Suprapubic skin (tissue), 3 donors: Measurements from ENCODE around the gene PANX1.

Experiments
- CTCF ChIP-seq, 2 donors: fragments of 200-600 bp in 1 of 2; fragments of 450-650 bp in 1 of 2; sonication (generic) in 1 of 2; IDR thresholded peaks; one replicate each; pipeline ENCODE4 v1.5.1; 2016 to 2019; ENCODE audit warnings: antibody characterized with exemption in 2 of 2, mild to moderate bottlenecking in 1 of 2, moderate library complexity in 1 of 2
- POLR2AphosphoS5 ChIP-seq, 3 donors: sonication (generic); formaldehyde crosslinking; IDR thresholded peaks; one replicate each; pipeline ENCODE4 v1.6.1; 2017; ENCODE audit warnings: antibody characterized with exemption in 3 of 3

DNA sequence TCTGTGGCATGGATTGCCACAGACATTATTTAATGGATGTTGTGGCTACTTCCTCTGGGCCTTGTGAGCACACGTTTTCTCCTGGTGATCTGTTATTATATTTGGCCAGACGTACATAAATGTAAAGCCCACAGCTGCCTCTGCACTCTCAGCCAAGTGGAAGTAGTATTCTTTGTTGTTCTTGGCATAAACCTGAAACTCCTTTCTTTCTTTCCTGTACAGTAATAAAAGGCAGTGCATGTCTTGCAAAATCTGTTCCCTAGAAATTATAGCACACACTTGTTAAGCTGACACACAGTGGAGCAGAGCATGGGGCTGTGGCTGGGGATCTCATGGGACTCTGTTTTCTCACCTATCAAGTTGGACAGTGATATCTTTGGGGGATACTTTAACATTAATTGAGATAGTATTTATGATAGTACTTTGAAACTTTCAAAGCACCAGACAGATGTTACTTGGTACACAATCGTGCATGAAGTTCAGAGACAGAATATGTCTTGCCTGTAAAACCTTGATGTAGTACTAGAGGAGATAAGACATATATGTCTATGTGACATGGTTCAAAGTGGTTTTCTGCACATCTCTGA lies 20.9 kb downstream of the PANX1 start:
- TF ChIP-seq CTCF (IDR thresholded peaks at IDR 0.05) (no peak), POLR2AphosphoS5 (IDR thresholded peaks at IDR 0.05) (no peak)
